GM23248 (cell line): Measurements from ENCODE around the gene RUNX1.

Source experiments
- EZH2 ChIP-seq: fragments of 200-600 bp; sonication (generic); IDR thresholded peaks from 2 replicates; pipeline ENCODE4 v1.6.1; 2018; ENCODE audit warnings: antibody characterized with exemption, mild to moderate bottlenecking; ENCODE audit not compliant: insufficient read depth, poor library complexity, severe bottlenecking
- EZH2phosphoT487 ChIP-seq: fragments of 200-600 bp; sonication (generic); IDR thresholded peaks from 2 replicates; pipeline ENCODE4 v1.6.1; 2018; ENCODE audit warnings: antibody characterized with exemption, moderate library complexity, mild to moderate bottlenecking, low read depth; ENCODE audit not compliant: insufficient read depth

DNA sequence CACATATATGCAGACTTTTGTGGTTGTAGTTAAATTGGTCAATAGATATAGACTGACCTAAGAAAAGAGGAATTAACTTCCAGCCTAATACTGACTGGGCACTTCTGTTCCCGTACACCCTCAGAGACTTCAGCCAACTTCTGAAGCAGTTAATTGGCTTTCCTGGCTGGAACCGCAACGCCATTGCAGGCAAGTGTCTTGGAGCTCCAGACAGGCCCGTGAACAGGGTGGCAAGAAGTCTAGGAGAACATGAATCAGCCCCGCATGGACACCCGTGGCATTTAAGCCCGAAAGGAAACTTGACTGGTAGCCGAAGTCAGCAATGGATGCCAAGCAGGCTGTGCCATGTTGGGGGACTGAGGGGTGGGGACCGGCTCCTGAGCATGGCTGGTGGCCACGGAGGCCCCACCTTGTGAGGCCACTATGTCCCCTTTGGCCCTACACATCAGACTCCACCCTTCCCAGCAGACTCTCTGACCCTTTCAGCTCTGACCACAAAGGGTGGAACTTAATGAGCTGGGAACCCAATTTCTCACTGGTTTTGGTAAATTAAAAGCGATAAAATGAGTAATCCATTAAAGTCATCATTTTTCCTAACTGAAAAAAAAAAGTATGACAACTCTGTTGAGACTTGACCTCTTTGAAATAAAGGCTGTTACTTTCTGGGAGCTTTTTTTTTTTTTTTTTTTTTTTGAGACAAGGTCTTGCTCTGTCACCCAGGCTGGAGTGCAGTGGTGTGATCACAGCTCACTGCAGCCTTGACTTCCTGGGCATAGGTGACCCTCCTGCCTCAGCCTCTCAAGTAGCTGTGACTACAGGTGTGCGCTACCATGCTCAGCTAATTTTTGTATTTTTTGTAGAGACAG lies 54.1 kb downstream of the RUNX1 start:
- TF ChIP-seq EZH2 (no peak), EZH2phosphoT487 (no peak)
